Measurements from ENCODE around the gene YJEFN3.

YJEFN3 gene

GRCh38 chr19:19517235-19517619 lies 11.5 kb upstream of the YJEFN3 start:
- DNase-seq (ENCODE audit: low read depth in 2 of 2) = no peak

- DNase-seq (ENCODE audit: low read depth in 2 of 2) = no peak
Observed at GRCh38 chr19:19520989-19521388, 7.7 kb upstream of the YJEFN3 start.

GRCh38 chr19:19523177-19523576 lies 5.5 kb upstream of the YJEFN3 start:
- no peak for DNase-seq (ENCODE audit: low read depth in 2 of 2)

GRCh38 chr19:19524053-19524452 lies 4.7 kb upstream of the YJEFN3 start:
- no peak for DNase-seq (ENCODE audit: low read depth in 2 of 2)

GRCh38 chr19:19525611-19526380 lies 2.9 kb upstream of the YJEFN3 start:
- no peak for DNase-seq (ENCODE audit: low read depth in 2 of 2)

GRCh38 chr19:19526581-19527370 lies 1.9 kb upstream of the YJEFN3 start:
- DNase-seq (ENCODE audit: low read depth in 2 of 2) = no peak

- DNase-seq (ENCODE audit: low read depth in 2 of 2) = no peak
Observed at GRCh38 chr19:19527371-19527656, 1.4 kb upstream of the YJEFN3 start.

GRCh38 chr19:19527674-19528625 lies 761 bp upstream of the YJEFN3 start:
- no peak for DNase-seq (ENCODE audit: low read depth in 2 of 2)

GRCh38 chr19:19529783-19530422 lies 1.2 kb downstream of the YJEFN3 start:
- DNase-seq (ENCODE audit: low read depth in 2 of 2) = no peak

- DNase-seq (ENCODE audit: low read depth in 2 of 2) = no peak
Observed at GRCh38 chr19:19530423-19530804, 1.7 kb downstream of the YJEFN3 start.

GRCh38 chr19:19530889-19531288 lies 2.2 kb downstream of the YJEFN3 start:
- DNase-seq (ENCODE audit: low read depth in 2 of 2) = no peak

GRCh38 chr19:19531951-19532805 lies 3.5 kb downstream of the YJEFN3 start:
- DNase-seq (ENCODE audit: low read depth in 2 of 2) = no peak

GRCh38 chr19:19532806-19533701 lies 4.3 kb downstream of the YJEFN3 start:
- no peak for DNase-seq (ENCODE audit: low read depth in 2 of 2)

- DNase-seq (ENCODE audit: low read depth in 2 of 2) = no peak
Observed at GRCh38 chr19:19533841-19534240, 5.1 kb downstream of the YJEFN3 start.

GRCh38 chr19:19534556-19535265 lies 6.0 kb downstream of the YJEFN3 start:
- DNase-seq (ENCODE audit: low read depth in 2 of 2) = no peak

- DNase-seq (ENCODE audit: low read depth in 2 of 2) = no peak
Observed at GRCh38 chr19:19535311-19536191, 6.8 kb downstream of the YJEFN3 start.

GRCh38 chr19:19537075-19538048 lies 8.7 kb downstream of the YJEFN3 start:
- no peak for DNase-seq (ENCODE audit: low read depth in 2 of 2)

All from fibroblast of skin of left biceps (primary cell).